Testis (tissue), 2 donors: ENCODE data around the gene TNRC18.

Experiments used
- CTCF ChIP-seq, 3 experiments: fragments of 450-650 bp in 2 of 3; fragments of 200-600 bp in 1 of 3; sonication (generic) in 1 of 3; IDR thresholded peaks; one replicate each; pipeline ENCODE4 v1.5.1; 2016 to 2019; ENCODE audit warnings: antibody characterized with exemption in 3 of 3, mild to moderate bottlenecking in 2 of 3, moderate library complexity in 1 of 3
- POLR2A ChIP-seq: fragments of 450-650 bp; IDR thresholded peaks from one replicate; pipeline ENCODE4 v1.6.1; 2017; ENCODE audit warnings: antibody characterized with exemption, mild to moderate bottlenecking, moderate library complexity

DNA sequence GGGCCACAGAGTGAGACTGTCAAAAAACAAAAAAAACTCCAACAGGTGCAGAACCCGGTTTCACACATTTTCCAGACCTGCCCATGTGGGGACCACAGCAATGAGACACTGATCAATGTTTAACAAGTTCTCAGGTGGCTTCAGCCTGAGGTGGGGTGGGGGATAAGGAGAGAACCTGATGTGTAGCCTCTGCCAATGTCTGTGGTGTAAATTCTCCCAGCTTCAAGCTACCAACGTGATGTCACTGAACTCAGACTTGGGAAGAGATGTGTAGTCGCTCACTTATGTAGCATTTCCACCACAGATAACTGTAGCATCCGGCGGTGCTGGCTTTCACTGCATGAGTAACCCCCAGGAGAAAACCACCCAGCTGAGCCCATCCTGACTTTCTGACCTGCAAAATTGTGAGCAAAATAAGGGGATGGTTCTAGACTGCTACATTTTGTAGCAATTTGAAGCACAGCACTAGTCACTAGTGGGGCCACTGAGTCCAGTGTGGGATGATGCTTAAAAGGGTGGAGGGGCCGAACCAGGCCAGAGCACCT lies 13.8 kb upstream of the TNRC18 start:
- TF ChIP-seq CTCF (IDR thresholded peaks at IDR 0.05) (no peak), POLR2A (no peak)
